Liver (tissue), 9 donors: Measurements from ENCODE around the gene PARD3B. TPM values are rescaled to one million over a fixed set of nuclear protein-coding genes. Genes with fewer than 3 reads are reported as not detected.

ENCODE experiments used
- DNase-seq: peaks from one replicate; pipeline ENCODE4 v3.0.0-alpha.2; 2017; ENCODE audit warnings: low spot score
- H3K27ac ChIP-seq, 2 donors: one replicate each; pipeline ENCODE4 v1.7.0; 2013; ENCODE audit warnings: inconsistent platforms in 2 of 2, low read length in 2 of 2, control low read depth in 1 of 2, low read depth in 1 of 2, mild to moderate bottlenecking in 1 of 2
- H3K27me3 ChIP-seq, 4 donors: one replicate each; pipeline versions ENCODE4 v1.6.1 to v1.7.0; 2013; ENCODE audit warnings: low read length in 3 of 4, inconsistent platforms in 1 of 4, mild to moderate bottlenecking in 1 of 4, moderate library complexity in 1 of 4; ENCODE audit not compliant: control insufficient read depth in 4 of 4, insufficient read depth in 4 of 4
- H3K36me3 ChIP-seq, 4 donors: one replicate each; pipeline versions ENCODE4 v1.6.1 to v1.7.0; 2013; ENCODE audit warnings: low read length in 3 of 4, mild to moderate bottlenecking in 3 of 4, low read depth in 1 of 4, moderate library complexity in 1 of 4; ENCODE audit not compliant: control insufficient read depth in 4 of 4, insufficient read depth in 3 of 4
- H3K4me1 ChIP-seq, 4 donors: one replicate each; pipeline versions ENCODE4 v1.6.1 to v1.7.0; 2013; ENCODE audit warnings: low read length in 3 of 4, mild to moderate bottlenecking in 3 of 4, moderate library complexity in 1 of 4; ENCODE audit not compliant: control insufficient read depth in 4 of 4, insufficient read depth in 4 of 4
- H3K4me3 ChIP-seq, 3 donors: one replicate each; pipeline versions ENCODE4 v1.6.1 to v1.7.0; 2013; ENCODE audit warnings: low read length in 3 of 3, control low read depth in 1 of 3, low read depth in 1 of 3, mild to moderate bottlenecking in 1 of 3
- H3K9ac ChIP-seq, 2 donors: one replicate each; pipeline ENCODE4 v1.7.0; 2013; ENCODE audit warnings: low read length in 2 of 2, mild to moderate bottlenecking in 2 of 2, moderate library complexity in 2 of 2, control low read depth in 1 of 2, low read depth in 1 of 2
- H3K9me3 ChIP-seq, 4 donors: one replicate each; pipeline versions ENCODE4 v1.6.1 to v1.7.0; 2013; ENCODE audit warnings: low read length in 3 of 4; ENCODE audit not compliant: control insufficient read depth in 4 of 4
- FOXA1 ChIP-seq: IDR thresholded peaks from 2 replicates; pipeline ENCODE4 v1.6.1; 2016; ENCODE audit warnings: antibody characterized with exemption
- GABPA ChIP-seq, 2 donors: IDR thresholded peaks in 1 of 2; conservative IDR thresholded peaks in 1 of 2; 2 replicates each; pipeline ENCODE4 v1.6.1; 2016; ENCODE audit warnings: antibody characterized with exemption in 2 of 2, mild to moderate bottlenecking in 1 of 2, moderate library complexity in 1 of 2
- HNF4A ChIP-seq, 2 donors: conservative IDR thresholded peaks; 2 replicates each; pipeline ENCODE4 v1.6.1; 2016; ENCODE audit warnings: antibody characterized with exemption in 2 of 2, mild to moderate bottlenecking in 2 of 2
- JUND ChIP-seq, 2 donors: IDR thresholded peaks; 2 replicates each; pipeline ENCODE4 v1.6.1; 2016; ENCODE audit warnings: antibody characterized with exemption in 2 of 2
- NR2F2 ChIP-seq: IDR thresholded peaks from 2 replicates; pipeline ENCODE4 v1.6.1; 2016; ENCODE audit warnings: antibody characterized with exemption
- RAD21 ChIP-seq, 2 donors: IDR thresholded peaks; 2 replicates each; pipeline ENCODE4 v1.6.1; 2016; ENCODE audit warnings: antibody characterized with exemption in 2 of 2, mild to moderate bottlenecking in 2 of 2
- SP1 ChIP-seq: IDR thresholded peaks from 2 replicates; pipeline ENCODE4 v1.6.1; 2018; ENCODE audit warnings: antibody characterized with exemption, mild to moderate bottlenecking
- TAF1 ChIP-seq: conservative IDR thresholded peaks from 2 replicates; pipeline ENCODE4 v1.6.1; 2016; ENCODE audit warnings: antibody characterized with exemption, mild to moderate bottlenecking
- WGBS: extraction: QIAGEN DNeasy Blood & Tissue Kit; methylation state at CpG from one replicate; pipeline ENCODE4 v1.1.7; 2013; 5-methylcytosine and 5-hydroxymethylcytosine counted together
- polyA plus RNA-seq, 2 donors: library from polyadenylated mRNA; stranded (reverse) in 1 of 2; unstranded in 1 of 2; fragments of 200-250 nt in 1 of 2; fragments of >200 nt in 1 of 2; fragmentation: Nextera tagmentation in 1 of 2; extraction: Ambion mirVana in 1 of 2; gene quantifications; one replicate each; pipeline versions ENCODE4 v1.2.1 to v1.2.3, GENCODE V29; 2013 to 2015
- total RNA-seq, 2 donors: library from RNA; depleted of rRNA; stranded (reverse); fragments of >200 nt; gene quantifications; one replicate each; pipeline ENCODE4 v1.2.3, GENCODE V29; 2014
- TF ChIP-seq, protein P1 (sequence below): IDR thresholded peaks from 2 replicates; pipeline ENCODE4 v1.6.1; 2016; ENCODE audit warnings: antibody characterized with exemption, mild to moderate bottlenecking
- TF ChIP-seq, protein P2 (sequence below): IDR thresholded peaks from 2 replicates; pipeline ENCODE4 v1.6.1; 2016; ENCODE audit warnings: antibody characterized with exemption
- TF ChIP-seq, protein P3 (sequence below): IDR thresholded peaks from 2 replicates; pipeline ENCODE4 v1.6.1; 2016; ENCODE audit warnings: antibody characterized with exemption
- donor health status: healthy.
- donor health status: healthy.
- donor health status: healthy.
- donor health status: healthy.
- donor health status: healthy.

PARD3B gene
- total and polyA plus RNA-seq, 4 donors: 1.1 to 10.3 (median 3.7) TPM

DNA sequence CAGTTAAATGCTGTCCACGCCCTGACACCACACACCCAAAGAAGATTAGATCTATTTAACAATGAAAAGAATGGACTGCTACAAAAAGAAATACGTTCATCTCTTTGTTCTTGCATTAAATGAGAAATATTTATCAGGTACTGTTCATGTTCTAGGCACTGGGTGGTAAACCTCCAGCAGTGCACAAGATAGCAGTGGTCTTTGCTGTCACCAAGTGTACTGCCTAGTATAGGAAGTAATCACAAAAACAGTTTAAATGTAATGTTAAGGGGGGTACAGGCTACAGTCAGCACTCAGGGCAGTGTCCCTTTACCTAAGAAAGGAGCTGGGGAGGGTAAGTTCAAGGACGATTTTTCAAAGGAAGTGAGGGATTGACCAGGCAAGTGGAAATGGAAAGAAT lies 443.6 kb downstream of the PARD3B start:
- WGBS: 84% methylated on average over 3 of the region's 3 CpGs
- no peak overlapping the region for H3K9ac ChIP-seq
- H3K27me3 ChIP-seq: no peaks in the 10 kb centered on the region
- TF ChIP-seq JUND (IDR thresholded peaks at IDR 0.05): no peak
- H3K4me1 ChIP-seq: no peaks in the 10 kb centered on the region
- no peak overlapping the region for H3K4me3 ChIP-seq
- H3K36me3 ChIP-seq: no peaks in the 10 kb centered on the region
- H3K9me3 ChIP-seq: no peaks in the 10 kb centered on the region
- no peak overlapping the region for H3K27ac ChIP-seq
- no peak for DNase-seq

DNA sequence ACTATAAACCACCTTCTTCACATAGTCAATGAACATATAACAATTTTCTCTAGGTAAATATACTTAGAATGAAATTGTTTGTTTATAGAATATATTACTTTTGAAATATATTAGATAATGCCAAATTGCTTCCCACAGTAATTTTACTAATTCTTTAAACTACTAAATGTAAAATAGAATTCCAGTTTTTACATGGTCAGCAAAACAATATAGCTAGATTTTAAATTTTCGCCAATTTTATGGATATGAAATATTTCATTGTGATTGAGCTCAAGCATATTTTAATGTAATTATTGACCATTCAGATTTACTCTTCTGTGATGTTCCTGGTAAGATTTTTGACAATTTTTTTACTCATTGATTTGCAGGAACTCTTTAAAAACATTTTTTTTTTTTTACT lies 444.6 kb downstream of the PARD3B start:
- Histone ChIP-seq H3K9me3 (no peaks in the 10 kb centered on the region), H3K27ac (no peak overlapping the region), H3K4me3 (no peak overlapping the region), H3K36me3 (no peaks in the 10 kb centered on the region), H3K27me3 (no peaks in the 10 kb centered on the region), H3K9ac (no peak overlapping the region), H3K4me1 (no peaks in the 10 kb centered on the region)
- WGBS: 94% methylated on average over 1 of the region's 1 CpG
- TF ChIP-seq RAD21 (IDR thresholded peaks at IDR 0.05) (no peak), TAF1 (no peak)
- TF ChIP-seq, protein P1, sequence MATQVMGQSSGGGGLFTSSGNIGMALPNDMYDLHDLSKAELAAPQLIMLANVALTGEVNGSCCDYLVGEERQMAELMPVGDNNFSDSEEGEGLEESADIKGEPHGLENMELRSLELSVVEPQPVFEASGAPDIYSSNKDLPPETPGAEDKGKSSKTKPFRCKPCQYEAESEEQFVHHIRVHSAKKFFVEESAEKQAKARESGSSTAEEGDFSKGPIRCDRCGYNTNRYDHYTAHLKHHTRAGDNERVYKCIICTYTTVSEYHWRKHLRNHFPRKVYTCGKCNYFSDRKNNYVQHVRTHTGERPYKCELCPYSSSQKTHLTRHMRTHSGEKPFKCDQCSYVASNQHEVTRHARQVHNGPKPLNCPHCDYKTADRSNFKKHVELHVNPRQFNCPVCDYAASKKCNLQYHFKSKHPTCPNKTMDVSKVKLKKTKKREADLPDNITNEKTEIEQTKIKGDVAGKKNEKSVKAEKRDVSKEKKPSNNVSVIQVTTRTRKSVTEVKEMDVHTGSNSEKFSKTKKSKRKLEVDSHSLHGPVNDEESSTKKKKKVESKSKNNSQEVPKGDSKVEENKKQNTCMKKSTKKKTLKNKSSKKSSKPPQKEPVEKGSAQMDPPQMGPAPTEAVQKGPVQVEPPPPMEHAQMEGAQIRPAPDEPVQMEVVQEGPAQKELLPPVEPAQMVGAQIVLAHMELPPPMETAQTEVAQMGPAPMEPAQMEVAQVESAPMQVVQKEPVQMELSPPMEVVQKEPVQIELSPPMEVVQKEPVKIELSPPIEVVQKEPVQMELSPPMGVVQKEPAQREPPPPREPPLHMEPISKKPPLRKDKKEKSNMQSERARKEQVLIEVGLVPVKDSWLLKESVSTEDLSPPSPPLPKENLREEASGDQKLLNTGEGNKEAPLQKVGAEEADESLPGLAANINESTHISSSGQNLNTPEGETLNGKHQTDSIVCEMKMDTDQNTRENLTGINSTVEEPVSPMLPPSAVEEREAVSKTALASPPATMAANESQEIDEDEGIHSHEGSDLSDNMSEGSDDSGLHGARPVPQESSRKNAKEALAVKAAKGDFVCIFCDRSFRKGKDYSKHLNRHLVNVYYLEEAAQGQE: no peak
- no peak for DNase-seq

DNA sequence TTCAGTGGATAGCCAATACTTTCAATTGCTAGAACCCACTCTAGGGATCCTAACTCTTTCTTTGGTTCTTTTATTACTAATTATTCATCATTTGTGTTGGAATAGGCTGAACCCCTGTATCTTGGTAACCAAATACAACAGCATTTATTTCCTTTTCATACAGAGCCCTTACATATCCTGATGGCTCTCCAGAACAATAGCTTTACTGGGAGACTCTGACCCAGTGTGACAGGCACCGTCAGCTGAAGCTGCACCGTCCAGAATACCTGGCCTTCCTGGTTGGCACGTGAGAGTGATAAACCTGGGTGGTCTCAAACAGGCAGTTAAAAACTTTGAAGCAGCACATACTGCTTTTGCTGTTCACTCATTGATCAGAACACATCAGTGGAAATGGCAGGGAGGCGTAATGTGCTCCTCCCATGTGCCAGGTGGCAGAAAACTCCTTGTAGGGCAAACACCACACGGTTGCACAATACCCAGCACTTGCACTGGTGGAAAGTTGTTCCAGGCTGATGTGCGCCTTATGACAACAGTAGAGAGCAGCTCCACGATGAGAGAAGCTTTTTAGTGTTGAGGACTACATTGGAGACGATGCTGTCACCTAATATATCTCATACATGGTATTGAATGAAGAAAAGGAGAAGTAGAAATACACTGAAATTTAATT lies 456.2 kb downstream of the PARD3B start:
- Histone ChIP-seq H3K27ac (no peak overlapping the region), H3K4me3 (no peak overlapping the region), H3K27me3 (no peaks in the 10 kb centered on the region), H3K9me3 (no peaks in the 10 kb centered on the region), H3K4me1 (no peaks in the 10 kb centered on the region), H3K36me3 (no peaks in the 10 kb centered on the region), H3K9ac (no peak overlapping the region)
- no peak for DNase-seq
- 89% methylated on average over 8 of the region's 8 CpGs for WGBS
- TF ChIP-seq RAD21 (IDR thresholded peaks at IDR 0.05) (peak in 1 of 2 donors; percentile 9), SP1 (no peak), HNF4A (conservative IDR thresholded peaks at IDR 0.05) (peak in 1 of 2 donors; percentile 19)

DNA sequence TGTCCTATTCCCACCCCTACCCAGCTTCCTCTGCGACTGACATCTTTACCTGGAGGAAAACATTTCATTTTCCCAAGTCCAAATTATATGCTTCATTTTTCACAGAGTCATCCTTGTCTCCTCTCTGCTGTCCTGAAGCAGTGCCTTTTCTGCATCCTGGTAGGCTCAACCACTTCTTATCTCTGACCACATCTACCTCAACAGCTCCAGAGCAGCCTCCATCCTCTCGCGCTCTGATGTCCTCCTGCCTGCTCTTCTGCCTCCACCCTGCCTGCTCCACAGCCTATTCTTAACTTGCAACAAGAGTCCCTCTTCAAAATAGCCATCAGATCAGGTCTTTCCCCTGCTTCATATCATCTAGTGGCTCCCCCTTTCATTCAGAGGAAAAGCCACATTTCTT lies 457.1 kb downstream of the PARD3B start:
- H3K9me3 ChIP-seq: no peaks in the 10 kb centered on the region
- H3K4me3 ChIP-seq: no peak overlapping the region
- TF ChIP-seq SP1 (no peak), GABPA (IDR thresholded peaks at IDR 0.05 in 1 of 2, conservative IDR thresholded peaks at IDR 0.05 in 1 of 2) (no peak), FOXA1 (no peak), RAD21 (IDR thresholded peaks at IDR 0.05) (no peak), NR2F2 (no peak)
- TF ChIP-seq, protein P2, sequence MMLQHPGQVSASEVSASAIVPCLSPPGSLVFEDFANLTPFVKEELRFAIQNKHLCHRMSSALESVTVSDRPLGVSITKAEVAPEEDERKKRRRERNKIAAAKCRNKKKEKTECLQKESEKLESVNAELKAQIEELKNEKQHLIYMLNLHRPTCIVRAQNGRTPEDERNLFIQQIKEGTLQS: no peak
- TF ChIP-seq, protein P3, sequence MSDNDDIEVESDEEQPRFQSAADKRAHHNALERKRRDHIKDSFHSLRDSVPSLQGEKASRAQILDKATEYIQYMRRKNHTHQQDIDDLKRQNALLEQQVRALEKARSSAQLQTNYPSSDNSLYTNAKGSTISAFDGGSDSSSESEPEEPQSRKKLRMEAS: no peak
- TF ChIP-seq, protein P1: no peak
- WGBS: 96% methylated on average over 3 of the region's 3 CpGs
- no peaks in the 10 kb centered on the region for H3K27me3 ChIP-seq
- DNase-seq: no peak
- H3K9ac ChIP-seq: no peak overlapping the region
- no peaks in the 10 kb centered on the region for H3K4me1 ChIP-seq
- H3K27ac ChIP-seq: no peak overlapping the region
- no peaks in the 10 kb centered on the region for H3K36me3 ChIP-seq
